Activated T-cell treated with anti-CD3 and anti-CD28 coated beads for 4 hours (primary cell): ENCODE data around the gene CD163L1.
"Not testable (repeated sequence)": the region's sequence is repeated elsewhere in the genome, so short reads cannot be mapped to it uniquely, and the experiment has no call there.

Experiments
- DNase-seq: peaks from one replicate; pipeline ENCODE4 v3.0.0-alpha.2; 2020

Gene CD163L1

GRCh38 chr12:7403466-7403865, 40.5 kb downstream of the CD163L1 start:
- no peak for DNase-seq

- DNase-seq, result no peak
These were observed 44.9 kb downstream of the CD163L1 start for GRCh38 chr12:7399089-7399488.

GRCh38 chr12:7396418-7396817, 47.5 kb downstream of the CD163L1 start:
- DNase-seq, result no peak

GRCh38 chr12:7395950-7396349, 48.0 kb downstream of the CD163L1 start:
- DNase-seq, result no peak

- no peak for DNase-seq
These were observed 56.7 kb downstream of the CD163L1 start for GRCh38 chr12:7387289-7387688.

GRCh38 chr12:7383157-7383556, 60.8 kb downstream of the CD163L1 start:
- no peak for DNase-seq

- DNase-seq, result no peak
These were observed 67.8 kb downstream of the CD163L1 start for GRCh38 chr12:7376196-7376595.

GRCh38 chr12:7375145-7375543, 68.8 kb downstream of the CD163L1 start:
- no peak for DNase-seq

- DNase-seq, result no peak
These were observed 69.4 kb downstream of the CD163L1 start for GRCh38 chr12:7374423-7375144.

GRCh38 chr12:7373226-7373625, 70.7 kb downstream of the CD163L1 start:
- no peak for DNase-seq

GRCh38 chr12:7369274-7369729, 74.7 kb downstream of the CD163L1 start:
- DNase-seq, result no peak

- DNase-seq, result no peak
These were observed 81.2 kb downstream of the CD163L1 start for GRCh38 chr12:7362734-7363133.

- DNase-seq, result no peak
These were observed 82.7 kb downstream of the CD163L1 start for GRCh38 chr12:7361265-7361664.

GRCh38 chr12:7354529-7354928, 89.4 kb downstream of the CD163L1 start:
- no peak for DNase-seq

- DNase-seq, result no peak
These were observed 91.3 kb downstream of the CD163L1 start for GRCh38 chr12:7352661-7353060.

- no peak for DNase-seq
These were observed 92.8 kb downstream of the CD163L1 start for GRCh38 chr12:7351177-7351576.

- no peak for DNase-seq
These were observed 94.5 kb downstream of the CD163L1 start for GRCh38 chr12:7349418-7349817.

GRCh38 chr12:7346551-7347225, 97.3 kb downstream of the CD163L1 start:
- no peak for DNase-seq

- DNase-seq, result no peak
These were observed 98.9 kb downstream of the CD163L1 start for GRCh38 chr12:7344833-7345606.

GRCh38 chr12:7339675-7340074, 104.3 kb downstream of the CD163L1 start:
- DNase-seq, result no peak

GRCh38 chr12:7337790-7338189, 106.2 kb downstream of the CD163L1 start:
- not testable (repeated sequence) for DNase-seq

- DNase-seq, result no peak
These were observed 116.0 kb downstream of the CD163L1 start for GRCh38 chr12:7327918-7328317.

- no peak for DNase-seq
These were observed 119.8 kb downstream of the CD163L1 start for GRCh38 chr12:7324176-7324575.

- no peak for DNase-seq
These were observed 121.4 kb downstream of the CD163L1 start for GRCh38 chr12:7322599-7322998.
